GM21529 (cell line): ENCODE results near the gene ARMC9.

ENCODE experiments used
- ATAC-seq: cut with Tn5 transposase; IDR thresholded peaks from one replicate; pipeline ENCODE4 v1.9.1; 2021; ENCODE audit not compliant: unreplicated experiment

The ARMC9 gene

DNA sequence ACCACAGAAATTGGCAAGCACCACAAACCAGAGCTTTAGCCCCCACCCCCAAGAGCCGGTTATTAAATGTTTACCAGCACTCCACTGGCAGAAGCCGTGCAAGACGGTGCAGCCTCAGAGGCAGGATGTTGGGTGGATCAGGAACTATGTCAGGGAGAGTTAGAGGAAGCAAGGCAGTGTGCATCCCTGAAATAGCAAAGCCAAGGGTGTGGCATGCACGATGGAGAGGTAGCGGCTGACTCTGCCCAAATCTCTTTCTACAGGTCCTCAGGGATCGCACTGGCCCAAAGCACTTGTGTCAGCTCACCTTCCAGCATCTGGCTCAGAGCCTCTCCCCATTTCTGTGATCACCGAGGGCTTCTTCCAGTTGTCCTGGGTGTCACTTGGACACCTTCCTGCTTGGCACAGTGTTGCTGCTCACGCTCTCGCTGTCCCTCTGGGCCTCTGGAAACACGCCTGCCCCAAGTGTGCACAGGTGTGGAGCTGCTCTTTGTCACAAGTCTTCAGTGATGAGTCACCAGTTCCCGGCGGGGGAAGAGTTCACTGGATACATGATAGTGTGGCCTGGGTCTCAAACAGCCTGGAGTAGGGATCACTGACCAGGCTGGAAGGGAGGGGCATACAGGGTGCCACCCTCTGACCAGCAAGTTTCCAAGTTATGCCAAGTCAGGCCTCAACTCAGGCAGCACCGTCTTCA lies 179.7 kb downstream of the ARMC9 start:
- no peak for ATAC-seq

- no peak for ATAC-seq
These were observed 181.1 kb downstream of the ARMC9 start for GRCh38 chr2:231379266-231380215.

- ATAC-seq: no peak
These were observed 181.9 kb downstream of the ARMC9 start for GRCh38 chr2:231380307-231380706.

GRCh38 chr2:231380991-231381847 lies 182.8 kb downstream of the ARMC9 start:
- no peak for ATAC-seq

- no peak for ATAC-seq
These were observed 183.7 kb downstream of the ARMC9 start for GRCh38 chr2:231382116-231382515.

DNA sequence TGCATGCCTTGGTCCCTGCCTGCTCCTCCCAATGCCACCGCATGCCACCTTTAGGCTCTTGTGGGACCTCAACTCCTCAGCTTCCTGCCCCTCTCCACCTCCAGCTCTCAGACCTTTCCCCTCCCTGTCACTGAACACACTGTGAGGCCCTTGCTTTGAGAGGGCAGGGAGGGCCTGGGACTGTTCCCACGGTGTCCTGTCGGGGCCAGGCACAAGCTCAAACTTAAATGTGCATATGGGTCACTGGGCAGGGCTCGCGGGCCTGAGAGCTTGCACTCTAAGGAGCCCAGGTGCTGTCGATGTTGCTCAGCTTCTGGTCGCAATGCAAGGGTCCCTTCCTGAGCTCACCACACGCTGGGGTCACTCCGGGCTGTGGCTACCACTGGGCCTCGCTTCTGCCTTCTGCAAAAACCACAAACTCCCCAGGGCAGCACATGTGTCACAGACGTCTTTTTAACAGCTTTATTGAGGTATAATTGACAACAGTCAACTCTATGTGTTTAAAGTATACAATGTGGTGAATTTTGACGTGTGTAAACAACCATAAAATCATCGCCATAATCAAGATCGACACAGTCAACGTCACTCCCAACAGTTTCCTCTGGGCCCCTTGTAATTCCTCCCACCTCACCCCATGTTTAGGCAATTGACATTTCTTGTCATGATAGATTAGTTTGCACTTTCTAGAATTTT lies 185.1 kb downstream of the ARMC9 start:
- ATAC-seq: no peak

GRCh38 chr2:231384109-231384435 lies 185.6 kb downstream of the ARMC9 start:
- ATAC-seq: no peak

DNA sequence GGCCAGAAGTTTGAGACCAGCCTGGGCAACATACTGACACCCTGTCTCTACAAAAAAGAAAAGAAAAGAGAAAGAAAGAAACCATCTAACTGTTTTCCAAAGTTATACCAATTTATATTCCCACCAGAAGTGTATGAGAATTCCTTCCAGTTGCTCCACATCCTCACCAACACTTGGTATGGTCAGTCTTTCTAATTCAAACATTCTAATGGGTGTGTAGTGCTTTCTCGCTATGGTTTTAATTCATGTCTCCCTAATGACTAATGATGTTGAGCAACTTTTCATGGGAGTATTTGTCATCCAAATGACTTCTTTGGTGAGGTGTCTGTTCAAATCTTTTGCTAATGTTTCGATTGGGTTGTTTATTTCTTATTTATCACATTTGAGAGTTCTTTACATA lies 186.5 kb downstream of the ARMC9 start:
- ATAC-seq: no peak

DNA sequence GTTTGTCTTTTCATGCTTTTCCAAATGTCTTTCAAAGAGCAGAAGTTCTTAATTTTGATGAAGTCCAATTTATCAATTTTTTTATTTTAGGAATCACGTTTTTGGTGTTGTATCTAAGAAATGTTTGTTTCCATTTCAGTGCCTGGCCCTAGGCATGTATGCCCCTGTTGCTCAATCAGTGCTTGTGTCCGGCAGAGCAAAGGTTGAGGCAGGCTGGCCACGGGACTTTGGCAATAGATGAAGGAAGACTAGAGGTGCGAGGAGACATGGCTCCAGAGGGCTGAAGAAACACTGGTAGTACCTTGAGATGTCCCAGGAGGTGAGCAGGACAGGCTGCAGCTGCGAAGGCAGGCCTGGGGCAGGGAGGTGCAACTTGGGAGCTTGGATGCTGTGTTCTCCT lies 187.0 kb downstream of the ARMC9 start:
- no peak for ATAC-seq

GRCh38 chr2:231386446-231386845 lies 188.0 kb downstream of the ARMC9 start:
- no peak for ATAC-seq

GRCh38 chr2:231387904-231388724 lies 189.7 kb downstream of the ARMC9 start:
- ATAC-seq: no peak

GRCh38 chr2:231388725-231389346 lies 190.4 kb downstream of the ARMC9 start:
- ATAC-seq: no peak

DNA sequence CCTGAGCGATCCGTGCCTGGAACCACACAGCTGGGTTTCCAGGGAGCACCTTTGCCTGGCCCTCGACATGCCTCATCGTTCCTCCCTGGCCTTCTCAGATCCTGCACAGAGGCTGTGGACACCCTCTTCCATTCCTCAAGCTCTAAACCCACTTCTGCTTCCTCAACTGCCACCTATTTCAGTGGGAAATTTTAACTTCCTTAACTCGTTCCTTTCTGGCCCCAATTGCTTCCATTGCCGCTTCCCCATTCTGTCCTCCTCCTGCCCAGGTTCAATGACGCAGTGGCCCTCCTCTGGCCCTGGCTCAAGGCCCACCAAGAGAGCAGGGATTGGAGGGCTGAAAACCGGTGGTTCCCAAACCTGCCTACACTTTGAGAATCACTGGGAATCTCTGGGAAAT lies 192.2 kb downstream of the ARMC9 start:
- no peak for ATAC-seq

- no peak for ATAC-seq
These were observed 193.6 kb downstream of the ARMC9 start for GRCh38 chr2:231391981-231392380.

DNA sequence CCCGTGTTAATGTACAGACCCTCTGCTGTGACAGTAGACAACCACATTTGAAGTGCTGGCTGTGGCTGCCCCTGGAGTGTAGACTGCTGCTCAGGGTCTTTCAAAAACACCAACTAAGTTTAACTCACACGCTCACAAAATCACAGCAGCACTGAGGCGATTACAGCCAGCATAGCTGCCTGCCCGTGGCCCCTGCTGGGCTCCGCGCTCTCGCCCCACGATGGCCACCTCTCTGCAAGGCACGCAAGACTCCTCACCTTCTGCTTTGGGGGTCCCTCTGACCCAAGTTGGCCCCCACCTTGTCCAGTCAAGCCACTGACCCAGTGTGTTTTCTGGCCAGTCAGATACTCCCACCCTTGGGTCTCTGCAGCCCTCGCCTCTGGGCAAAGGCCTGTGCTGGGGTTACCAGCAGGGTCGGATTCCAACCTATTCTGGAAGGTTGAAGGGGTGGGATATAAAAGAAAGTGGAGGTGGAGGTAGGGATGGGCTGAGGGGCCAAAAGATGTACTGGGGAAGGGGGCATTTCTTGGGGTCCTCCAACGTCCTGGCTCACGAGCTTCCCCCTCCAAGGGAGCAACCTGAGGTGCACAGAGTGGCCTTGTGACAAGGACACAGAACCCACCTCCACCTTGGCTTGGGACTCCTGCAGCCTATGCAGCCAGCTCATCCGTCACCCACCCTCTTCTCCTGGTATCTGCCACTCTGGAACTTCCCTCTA lies 194.2 kb downstream of the ARMC9 start:
- no peak for ATAC-seq

DNA sequence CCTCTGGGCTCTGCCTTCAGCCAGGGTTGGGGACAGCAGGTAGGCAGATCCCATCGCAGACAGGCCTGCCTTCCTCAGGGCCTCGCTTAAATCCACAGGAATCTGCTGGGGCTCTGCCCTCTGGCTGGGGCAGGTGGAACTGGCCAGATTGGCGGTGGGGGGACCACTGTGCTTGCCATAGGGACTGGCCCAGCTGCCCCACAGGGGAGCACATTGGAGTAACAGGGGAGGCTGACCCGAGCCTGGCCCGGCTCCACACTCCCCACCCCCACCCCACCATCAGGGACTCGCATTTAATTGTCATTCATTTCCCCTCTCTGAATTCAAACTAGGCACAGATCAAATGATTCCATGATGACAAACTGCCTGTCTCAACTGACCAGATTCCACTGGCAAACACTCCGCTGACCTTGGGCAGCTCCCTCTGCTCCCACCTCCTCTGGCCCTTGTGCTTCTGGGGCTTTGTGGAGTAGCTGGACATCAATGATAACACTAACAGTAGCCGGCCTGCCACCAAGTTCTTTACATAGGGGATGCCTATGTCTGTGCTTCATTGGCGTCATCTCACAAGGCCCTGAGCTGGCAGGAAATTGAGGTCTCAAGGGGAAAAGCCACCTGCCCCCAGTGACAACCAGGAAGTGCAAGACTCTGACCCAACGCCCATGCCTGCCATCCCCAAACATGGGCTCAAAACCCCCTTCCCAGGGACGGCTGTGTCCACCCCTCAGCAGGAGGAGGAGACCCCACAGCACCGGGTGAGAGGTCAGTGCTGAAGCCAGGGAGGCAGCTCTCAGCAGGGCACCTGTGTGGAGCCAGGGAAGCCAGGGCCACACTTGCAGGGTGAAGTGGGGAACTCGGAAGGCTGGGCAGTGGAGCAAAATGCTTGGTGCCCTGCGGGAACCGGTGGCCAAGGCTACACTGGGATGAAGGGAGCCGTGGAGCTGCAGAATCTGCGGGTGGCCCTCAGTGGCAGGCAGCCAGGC lies 195.0 kb downstream of the ARMC9 start:
- ATAC-seq: peak; percentile 42

GRCh38 chr2:231394211-231395141 lies 196.0 kb downstream of the ARMC9 start:
- peak; percentile 46 for ATAC-seq
